ENCODE measurements around the gene TCERG1L. TPM values are rescaled to one million over a fixed set of nuclear protein-coding genes. Genes with fewer than 3 reads are reported as not detected.

TCERG1L gene
- total RNA-seq, 2 donors from 2014 or later, result 0.12 TPM; not detected in 1

- Histone ChIP-seq H3K36me3 (no peaks in the 10 kb centered on the region), H3K27ac (no peak overlapping the region), H3K4me3 (no peak overlapping the region), H3K27me3 (no peaks in the 10 kb centered on the region), H3K4me1 (no peaks in the 10 kb centered on the region), H3K9me3 (no peaks in the 10 kb centered on the region)
- TF ChIP-seq CTCF (IDR thresholded peaks at IDR 0.05), result no peak
- DNase-seq (ENCODE audit: low spot score), result no peak
Measured at GRCh38 chr10:131247873-131248272, 63.6 kb downstream of the TCERG1L start.

DNA sequence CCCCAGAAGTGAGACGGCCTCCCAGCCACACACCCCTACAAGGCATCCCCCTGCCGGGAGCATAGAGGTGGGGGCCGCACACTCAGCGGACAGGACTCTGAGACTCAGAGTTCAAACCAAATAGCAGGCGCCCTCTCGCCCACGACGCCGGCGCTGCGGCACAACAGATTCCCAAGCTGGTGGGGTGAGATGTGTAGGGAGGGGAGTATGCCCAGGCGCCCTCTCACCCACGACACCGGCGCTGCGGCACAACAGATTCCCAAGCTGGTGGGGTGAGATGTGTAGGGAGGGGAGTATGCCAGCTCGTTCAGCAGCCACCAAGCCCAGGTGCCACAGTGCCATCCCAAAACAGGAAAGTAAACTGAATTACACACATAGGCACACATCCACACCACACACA lies 64.7 kb downstream of the TCERG1L start:
- H3K27ac ChIP-seq, result no peak overlapping the region
- no peak for TF ChIP-seq CTCF (IDR thresholded peaks at IDR 0.05)
- no peak for DNase-seq (ENCODE audit: low spot score)

GRCh38 chr10:131246089-131246488 lies 65.4 kb downstream of the TCERG1L start:
- Histone ChIP-seq H3K27ac (no peak overlapping the region), H3K36me3 (no peaks in the 10 kb centered on the region), H3K27me3 (no peaks in the 10 kb centered on the region), H3K4me3 (no peak overlapping the region), H3K9me3 (no peaks in the 10 kb centered on the region), H3K4me1 (no peaks in the 10 kb centered on the region)
- no peak for TF ChIP-seq CTCF (IDR thresholded peaks at IDR 0.05)
- no peak for DNase-seq (ENCODE audit: low spot score)

More for the DNA sequence above, 64.7 kb downstream of the TCERG1L start:
- no peaks in the 10 kb centered on the region for H3K27me3 ChIP-seq
- no peaks in the 10 kb centered on the region for H3K36me3 ChIP-seq
- no peaks in the 10 kb centered on the region for H3K9me3 ChIP-seq
- no peak overlapping the region for H3K4me3 ChIP-seq
- no peaks in the 10 kb centered on the region for H3K4me1 ChIP-seq

DNA sequence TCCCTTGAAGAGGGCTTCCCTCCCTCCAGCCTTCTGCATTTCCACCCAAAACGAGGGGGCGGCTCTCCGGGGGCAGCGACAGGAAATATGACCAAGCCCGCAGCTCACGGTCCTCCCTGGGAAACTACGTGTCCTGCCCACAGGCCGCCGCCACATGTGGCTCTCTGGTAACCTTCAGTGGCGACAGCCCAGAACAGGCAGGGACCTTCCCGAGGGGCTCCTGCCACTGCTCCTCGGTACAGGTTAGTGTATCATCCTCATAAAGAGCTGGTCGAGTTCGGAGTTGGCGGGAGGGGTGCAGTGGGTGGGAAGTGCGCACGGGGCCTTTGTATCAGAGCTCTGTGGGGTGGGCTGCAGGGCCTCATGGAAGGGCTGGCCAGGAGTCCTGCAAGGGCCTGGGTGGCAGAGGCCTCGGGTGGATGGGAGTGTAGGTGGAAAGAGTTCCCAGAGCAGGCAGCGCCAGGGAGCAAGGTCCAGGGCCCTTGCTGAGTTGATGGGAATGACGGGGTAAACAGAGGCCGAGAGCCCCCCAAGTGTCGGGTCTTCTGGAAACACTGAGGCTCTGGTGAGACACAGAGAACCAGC lies 66.0 kb downstream of the TCERG1L start:
- Histone ChIP-seq H3K27ac (no peak overlapping the region), H3K27me3 (no peaks in the 10 kb centered on the region), H3K4me3 (no peak overlapping the region), H3K36me3 (no peaks in the 10 kb centered on the region), H3K4me1 (no peaks in the 10 kb centered on the region), H3K9me3 (no peaks in the 10 kb centered on the region)
- no peak for DNase-seq (ENCODE audit: low spot score)
- no peak for TF ChIP-seq CTCF (IDR thresholded peaks at IDR 0.05)

- TF ChIP-seq CTCF (IDR thresholded peaks at IDR 0.05), result no peak
- Histone ChIP-seq H3K9me3 (no peaks in the 10 kb centered on the region), H3K27me3 (no peaks in the 10 kb centered on the region), H3K27ac (no peak overlapping the region), H3K4me3 (no peak overlapping the region), H3K4me1 (no peaks in the 10 kb centered on the region), H3K36me3 (no peaks in the 10 kb centered on the region)
- no peak for DNase-seq (ENCODE audit: low spot score)
Measured at GRCh38 chr10:131244836-131245235, 66.7 kb downstream of the TCERG1L start.

- no peak for TF ChIP-seq CTCF (IDR thresholded peaks at IDR 0.05)
- H3K27me3 ChIP-seq, result no peaks in the 10 kb centered on the region
- H3K4me1 ChIP-seq, result no peaks in the 10 kb centered on the region
- no peak overlapping the region for H3K27ac ChIP-seq
- no peak overlapping the region for H3K4me3 ChIP-seq
- no peaks in the 10 kb centered on the region for H3K36me3 ChIP-seq
- no peak for DNase-seq (ENCODE audit: low spot score)
- H3K9me3 ChIP-seq, result no peaks in the 10 kb centered on the region
Measured at GRCh38 chr10:131243076-131243475, 68.4 kb downstream of the TCERG1L start.

All from right atrium auricular region (tissue), 2 donors.